H1 (cell line): ENCODE results near the gene CSE1L.

Experiments used
- CHD1 ChIP-seq: IDR thresholded peaks from 2 replicates; pipeline ENCODE4 v1.6.1; 2012; ENCODE audit warnings: low read depth, low read length, improper control_type of control experiment
- EP300 ChIP-seq, 2 experiments: IDR thresholded peaks; 1 replicate in 1 of 2; 2 replicates in 1 of 2; pipeline ENCODE4 v1.6.1; 2011 to 2012; ENCODE audit warnings: low read depth in 2 of 2, low read length in 2 of 2, mild to moderate bottlenecking in 2 of 2, borderline replicate concordance in 1 of 2, inconsistent platforms in 1 of 2, moderate library complexity in 1 of 2
- EZH2 ChIP-seq: fragments of 200-600 bp; sonication (generic); IDR thresholded peaks from 2 replicates; pipeline ENCODE4 v1.7.1; 2012; ENCODE audit warnings: low read depth, mild to moderate bottlenecking, moderate library complexity, low read length, inconsistent platforms; ENCODE audit not compliant: severe bottlenecking
- HDAC2 ChIP-seq, 2 experiments: fragments of 300-600 bp in 1 of 2; sonication (generic) in 1 of 2; IDR thresholded peaks; 2 replicates each; pipeline ENCODE4 v1.6.1; 2011 to 2012; ENCODE audit warnings: low read depth in 2 of 2, low read length in 2 of 2, mild to moderate bottlenecking in 2 of 2, moderate library complexity in 2 of 2, borderline replicate concordance in 1 of 2, inconsistent platforms in 1 of 2
- KDM1A ChIP-seq: fragments of 200-600, 300-600 bp; sonication (generic); IDR thresholded peaks from 2 replicates; pipeline ENCODE4 v1.7.1; 2016; ENCODE audit warnings: mild to moderate bottlenecking, low read length, borderline replicate concordance
- POLR2A ChIP-seq, 2 experiments: IDR thresholded peaks; 1 replicate in 1 of 2; 2 replicates in 1 of 2; pipeline ENCODE4 v1.6.1; 2011; ENCODE audit warnings: low read depth in 2 of 2, low read length in 2 of 2, mild to moderate bottlenecking in 2 of 2; ENCODE audit errors: control extremely low read depth in 1 of 2
- RAD21 ChIP-seq, 2 experiments: IDR thresholded peaks in 1 of 2; conservative IDR thresholded peaks in 1 of 2; 2 replicates each; pipeline ENCODE4 v1.6.1; 2011; ENCODE audit warnings: low read depth in 2 of 2, low read length in 2 of 2, improper control_type of control experiment in 1 of 2, inconsistent platforms in 1 of 2, mild to moderate bottlenecking in 1 of 2, moderate library complexity in 1 of 2
- RXRA ChIP-seq: IDR thresholded peaks from 2 replicates; pipeline ENCODE4 v1.6.1; 2011; ENCODE audit warnings: low read depth, mild to moderate bottlenecking, low read length, moderate library complexity; ENCODE audit not compliant: insufficient read depth
- SP1 ChIP-seq: IDR thresholded peaks from 2 replicates; pipeline ENCODE4 v1.6.1; 2011; ENCODE audit warnings: low read depth, low read length
- TBP ChIP-seq: IDR thresholded peaks from 2 replicates; pipeline ENCODE4 v1.6.1; 2011; ENCODE audit warnings: low read depth, low read length, improper control_type of control experiment
- YY1 ChIP-seq: IDR thresholded peaks from 2 replicates; pipeline ENCODE4 v1.6.1; 2011; ENCODE audit warnings: low read depth, mild to moderate bottlenecking, low read length
- ZNF274 ChIP-seq: IDR thresholded peaks from 2 replicates; pipeline ENCODE4 v1.7.0; 2012; ENCODE audit warnings: low read length, borderline replicate concordance; ENCODE audit errors: extremely low read depth
- TF ChIP-seq, protein P1 (sequence below), 3 experiments: IDR thresholded peaks; 1 replicate in 2 of 3; 2 replicates in 1 of 3; pipeline versions ENCODE4 v1.5.1 to v1.6.1; 2011; ENCODE audit warnings: low read length in 3 of 3, mild to moderate bottlenecking in 3 of 3, inconsistent platforms in 2 of 3, low read depth in 1 of 3, moderate library complexity in 1 of 3; ENCODE audit not compliant: insufficient read depth in 1 of 3; ENCODE audit errors: control extremely low read depth in 1 of 3
- TF ChIP-seq, protein P2 (sequence below): IDR thresholded peaks from 2 replicates; pipeline ENCODE4 v1.6.1; 2012; ENCODE audit warnings: inconsistent platforms

DNA sequence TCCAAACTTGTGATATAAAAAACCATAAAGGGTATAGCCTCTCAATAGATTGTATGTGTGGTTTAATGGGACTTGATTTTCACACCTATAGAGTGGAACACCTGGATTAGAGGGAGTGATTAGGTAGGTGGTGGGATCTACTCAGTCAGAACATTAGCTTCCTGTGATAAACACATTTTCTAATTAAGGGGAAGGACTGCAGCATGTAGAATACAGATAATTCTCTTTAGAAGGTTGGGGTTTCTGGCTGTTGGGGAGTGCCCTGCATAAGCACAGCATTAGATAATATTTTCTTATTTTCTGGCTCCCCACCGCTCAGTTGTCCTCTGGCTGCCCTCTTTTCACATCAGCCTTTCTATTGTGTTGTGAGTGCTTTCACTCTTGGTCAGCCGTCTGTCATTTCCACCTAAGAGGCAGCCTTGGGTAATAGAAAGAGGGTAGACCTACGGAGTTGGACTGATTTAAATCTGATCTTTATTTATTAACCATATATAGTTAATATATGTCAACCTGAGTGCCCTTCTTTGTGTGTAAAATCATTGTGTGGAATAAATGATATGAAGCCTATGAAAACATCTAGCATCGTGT lies 8.0 kb downstream of the CSE1L start:
- TF ChIP-seq, protein P1, sequence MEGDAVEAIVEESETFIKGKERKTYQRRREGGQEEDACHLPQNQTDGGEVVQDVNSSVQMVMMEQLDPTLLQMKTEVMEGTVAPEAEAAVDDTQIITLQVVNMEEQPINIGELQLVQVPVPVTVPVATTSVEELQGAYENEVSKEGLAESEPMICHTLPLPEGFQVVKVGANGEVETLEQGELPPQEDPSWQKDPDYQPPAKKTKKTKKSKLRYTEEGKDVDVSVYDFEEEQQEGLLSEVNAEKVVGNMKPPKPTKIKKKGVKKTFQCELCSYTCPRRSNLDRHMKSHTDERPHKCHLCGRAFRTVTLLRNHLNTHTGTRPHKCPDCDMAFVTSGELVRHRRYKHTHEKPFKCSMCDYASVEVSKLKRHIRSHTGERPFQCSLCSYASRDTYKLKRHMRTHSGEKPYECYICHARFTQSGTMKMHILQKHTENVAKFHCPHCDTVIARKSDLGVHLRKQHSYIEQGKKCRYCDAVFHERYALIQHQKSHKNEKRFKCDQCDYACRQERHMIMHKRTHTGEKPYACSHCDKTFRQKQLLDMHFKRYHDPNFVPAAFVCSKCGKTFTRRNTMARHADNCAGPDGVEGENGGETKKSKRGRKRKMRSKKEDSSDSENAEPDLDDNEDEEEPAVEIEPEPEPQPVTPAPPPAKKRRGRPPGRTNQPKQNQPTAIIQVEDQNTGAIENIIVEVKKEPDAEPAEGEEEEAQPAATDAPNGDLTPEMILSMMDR (IDR thresholded peaks at IDR 0.05; ENCODE audit: control extremely low read depth in 1 of 3, insufficient read depth in 1 of 3, low read depth in 1 of 3, low read length in 3 of 3) = no peak
- no peak for TF ChIP-seq CHD1
- TF ChIP-seq POLR2A (IDR thresholded peaks at IDR 0.05; ENCODE audit: control extremely low read depth in 1 of 2, low read depth in 2 of 2, low read length in 2 of 2) = no peak
- TF ChIP-seq, protein P2, sequence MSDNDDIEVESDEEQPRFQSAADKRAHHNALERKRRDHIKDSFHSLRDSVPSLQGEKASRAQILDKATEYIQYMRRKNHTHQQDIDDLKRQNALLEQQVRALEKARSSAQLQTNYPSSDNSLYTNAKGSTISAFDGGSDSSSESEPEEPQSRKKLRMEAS = no peak
- TF ChIP-seq HDAC2 (IDR thresholded peaks at IDR 0.05; ENCODE audit: borderline replicate concordance in 1 of 2, low read depth in 2 of 2, low read length in 2 of 2) = no peak
- no peak for TF ChIP-seq EP300 (IDR thresholded peaks at IDR 0.05; ENCODE audit: borderline replicate concordance in 1 of 2, low read depth in 2 of 2, low read length in 2 of 2)
- no peak for TF ChIP-seq KDM1A
- no peak for TF ChIP-seq TBP
- TF ChIP-seq RAD21 (IDR thresholded peaks at IDR 0.05 in 1 of 2, conservative IDR thresholded peaks at IDR 0.05 in 1 of 2; ENCODE audit: low read depth in 2 of 2, low read length in 2 of 2) = no peak
- no peak for TF ChIP-seq ZNF274
- TF ChIP-seq SP1 = no peak
- no peak for TF ChIP-seq YY1
- TF ChIP-seq EZH2 = no peak
- TF ChIP-seq RXRA = no peak
